Lower lobe of right lung (tissue), 2 donors: ENCODE results near the gene SESN1. TPM values are rescaled to one million over a fixed set of nuclear protein-coding genes. Genes with fewer than 3 reads are reported as not detected.

Experiments used
- ATAC-seq, 2 donors: fragments of 200-7000 bp; cut with Tn5 transposase; one replicate each; pipeline ENCODE4 v1.9.1; 2020 to 2022; ENCODE audit warnings: mild to moderate bottlenecking in 2 of 2, moderate library complexity in 2 of 2
- DNase-seq: peaks from one replicate; pipeline ENCODE4 v3.0.0-alpha.2; 2020
- H3K27ac ChIP-seq: fragments of 200-600 bp; one replicate; pipeline ENCODE4 v1.8.0; 2022
- H3K27me3 ChIP-seq: fragments of 200-600 bp; one replicate; pipeline ENCODE4 v1.8.0; 2022; ENCODE audit warnings: low read depth
- H3K36me3 ChIP-seq: fragments of 200-600 bp; one replicate; pipeline ENCODE4 v1.8.0; 2022; ENCODE audit warnings: mild to moderate bottlenecking
- H3K4me1 ChIP-seq: fragments of 200-600 bp; one replicate; pipeline ENCODE4 v1.8.0; 2022
- H3K4me3 ChIP-seq: fragments of 200-600 bp; one replicate; pipeline ENCODE4 v1.8.0; 2022; ENCODE audit warnings: mild to moderate bottlenecking
- H3K9me3 ChIP-seq: fragments of 200-600 bp; one replicate; pipeline ENCODE4 v1.8.0; 2022
- CTCF ChIP-seq: fragments of 200-600 bp; IDR thresholded peaks from one replicate; pipeline ENCODE4 v1.8.0; 2022; ENCODE audit warnings: antibody characterized with exemption, mild to moderate bottlenecking
- intact Hi-C: fragments of 100-400 bp; cut with DNase I; formaldehyde crosslinking; loops from one replicate; pipeline ENCODE4 v1.11.0; 2022
- total RNA-seq: library from RNA; stranded (reverse); fragmentation: NEBNext Ultra II Directional; extraction: Animal tissue kit (Norgen Biotek cat#: 25700); gene quantifications from one replicate; pipeline ENCODE4 v1.2.1, GENCODE V29; 2021
- donor health status: DM: no; HTN: yes; CAD: no; lungs with severe emphysema.

SESN1 gene
- total RNA-seq, 1 donor from 2014 or later: 37.9 TPM

GRCh38 chr6:109130065-109130464 is 35.4 kb upstream of the SESN1 start:
- Histone ChIP-seq H3K4me1 (no peaks in the 10 kb centered on the region), H3K4me3 (no peak overlapping the region), H3K9me3 (no peaks in the 10 kb centered on the region), H3K27ac (no peak overlapping the region), H3K27me3 (no peaks in the 10 kb centered on the region), H3K36me3 (no peaks in the 10 kb centered on the region)
- no peak for DNase-seq
- ATAC-seq: no peak
- no peak for TF ChIP-seq CTCF
- intact Hi-C loops: no loop called here

GRCh38 chr6:109125504-109125903 is 30.9 kb upstream of the SESN1 start:
- TF ChIP-seq CTCF: no peak
- DNase-seq: no peak
- H3K27ac ChIP-seq: no peak overlapping the region
- intact Hi-C loops: no loop called here
- H3K4me3 ChIP-seq: no peak overlapping the region
- H3K27me3 ChIP-seq: no peaks in the 10 kb centered on the region
- peaks cover 14% of the 10 kb centered on the region for H3K4me1 ChIP-seq
- H3K9me3 ChIP-seq: no peaks in the 10 kb centered on the region
- no peak for ATAC-seq
- no peaks in the 10 kb centered on the region for H3K36me3 ChIP-seq

GRCh38 chr6:109124219-109124618 is 29.6 kb upstream of the SESN1 start:
- Histone ChIP-seq H3K27ac (no peak overlapping the region), H3K4me1 (peaks cover 20% of the 10 kb centered on the region), H3K36me3 (no peaks in the 10 kb centered on the region), H3K4me3 (no peak overlapping the region), H3K9me3 (no peaks in the 10 kb centered on the region), H3K27me3 (no peaks in the 10 kb centered on the region)
- TF ChIP-seq CTCF: no peak
- intact Hi-C loops: no loop called here
- ATAC-seq (no peak), DNase-seq (no peak)

GRCh38 chr6:109121411-109121810 is 26.8 kb upstream of the SESN1 start:
- no peak for TF ChIP-seq CTCF
- Histone ChIP-seq H3K4me3 (no peak overlapping the region), H3K27ac (no peak overlapping the region), H3K36me3 (no peaks in the 10 kb centered on the region), H3K4me1 (peaks cover 31% of the 10 kb centered on the region), H3K27me3 (no peaks in the 10 kb centered on the region), H3K9me3 (no peaks in the 10 kb centered on the region)
- intact Hi-C loops: no loop called here
- ATAC-seq (no peak), DNase-seq (no peak)

- ATAC-seq (no peak), DNase-seq (no peak)
- Histone ChIP-seq H3K27me3 (no peaks in the 10 kb centered on the region), H3K4me1 (peaks cover 31% of the 10 kb centered on the region), H3K27ac (no peak overlapping the region), H3K36me3 (no peaks in the 10 kb centered on the region), H3K4me3 (no peak overlapping the region), H3K9me3 (no peaks in the 10 kb centered on the region)
- TF ChIP-seq CTCF: no peak
- intact Hi-C loops: no loop called here
These were observed 24.3 kb upstream of the SESN1 start for GRCh38 chr6:109118871-109119354.

- Histone ChIP-seq H3K27me3 (no peaks in the 10 kb centered on the region), H3K27ac (no peak overlapping the region), H3K4me1 (peaks cover 31% of the 10 kb centered on the region), H3K36me3 (no peaks in the 10 kb centered on the region), H3K4me3 (no peak overlapping the region), H3K9me3 (no peaks in the 10 kb centered on the region)
- DNase-seq (no peak), ATAC-seq (no peak)
- intact Hi-C loops: no loop called here
- TF ChIP-seq CTCF: no peak
These were observed 23.7 kb upstream of the SESN1 start for GRCh38 chr6:109118337-109118736.
